ENCODE results near the gene MBP.

MBP gene

DNA sequence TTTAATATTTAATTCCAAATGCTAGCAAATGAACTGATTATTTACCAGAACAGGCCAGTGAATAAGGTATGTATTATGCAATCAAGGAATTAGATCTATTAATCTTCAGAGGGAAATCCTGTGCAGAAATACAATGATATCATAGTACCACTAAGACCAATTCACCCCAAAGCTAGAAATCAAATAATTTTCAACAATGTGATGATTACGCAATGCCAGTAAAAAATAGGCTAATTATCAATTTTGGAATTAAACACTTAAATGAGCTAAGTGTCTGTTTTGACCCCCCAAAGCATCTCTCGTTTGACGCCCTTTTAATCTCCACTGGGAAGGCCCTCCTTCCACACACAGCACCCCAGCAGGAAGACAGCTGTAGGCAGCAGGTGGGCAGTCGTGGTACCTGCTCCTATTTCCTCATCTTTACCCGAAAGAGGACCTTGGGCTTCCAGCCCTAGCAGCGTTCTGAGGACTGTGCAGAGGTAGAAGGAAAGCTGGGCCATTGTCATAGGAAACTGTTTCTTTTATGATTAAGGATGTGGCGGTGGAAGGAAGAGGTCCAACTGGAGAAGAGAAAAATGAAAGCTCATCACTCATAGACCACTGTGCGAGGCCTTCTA, 84.7 kb downstream of the MBP start:
- no peak for DNase-seq (ENCODE audit: low spot score)

DNA sequence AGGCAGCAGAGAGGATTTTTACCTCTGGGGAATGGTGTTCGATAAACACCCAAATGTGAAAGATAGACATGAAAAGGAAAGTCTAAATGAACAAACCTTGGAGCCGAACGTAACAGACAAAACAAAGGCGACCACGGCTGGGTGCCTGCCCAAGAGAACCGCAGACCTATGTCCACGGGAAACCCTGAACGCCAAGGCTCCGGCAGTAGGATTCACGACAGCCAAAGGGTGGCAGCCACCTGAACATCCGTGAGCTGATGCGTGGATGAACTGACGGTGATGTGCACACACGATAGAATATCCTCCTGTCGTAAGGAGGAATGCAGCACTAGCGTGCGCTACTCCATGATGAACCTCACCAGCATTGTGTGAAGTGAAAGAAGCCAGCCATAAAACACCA, 85.6 kb downstream of the MBP start:
- DNase-seq (ENCODE audit: low spot score) = no peak

DNA sequence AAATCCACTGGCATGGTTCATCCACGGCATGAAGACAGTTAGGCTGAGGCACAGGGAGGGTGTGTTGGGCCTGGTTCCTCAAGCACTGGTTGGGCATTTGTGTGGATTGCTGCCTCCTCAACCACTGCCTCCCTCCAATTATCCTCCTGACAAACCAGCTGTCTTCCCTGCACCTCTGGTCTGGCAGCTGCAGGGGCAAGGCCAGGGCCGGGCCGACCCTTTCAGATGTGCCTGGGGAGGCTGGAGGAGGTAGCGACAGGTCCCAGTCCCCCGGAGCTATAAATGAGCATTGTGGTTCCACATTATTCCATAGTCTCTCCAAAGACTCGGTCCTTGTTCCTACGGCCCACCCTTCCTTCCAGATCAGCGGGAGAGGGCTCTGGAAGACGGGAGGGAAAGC, 86.2 kb downstream of the MBP start:
- no peak for DNase-seq (ENCODE audit: low spot score)

DNA sequence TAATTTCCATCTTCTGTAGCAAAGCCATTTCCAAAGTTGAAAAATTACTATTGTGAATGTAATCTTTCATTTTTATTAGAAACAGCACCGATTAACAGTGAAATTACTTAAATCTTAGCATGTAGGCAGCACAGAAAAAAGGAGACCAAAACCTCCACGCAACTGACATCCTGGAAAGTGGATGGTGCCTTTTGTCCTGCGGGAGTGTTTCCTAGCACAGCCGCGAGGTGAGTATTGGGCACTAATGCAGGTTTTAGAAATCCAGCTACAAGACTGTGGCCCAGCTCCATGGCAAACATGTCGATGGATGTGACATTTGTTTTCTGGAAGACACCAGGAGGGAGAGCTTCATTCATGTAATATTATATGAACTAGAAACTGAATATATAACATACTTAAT, 86.9 kb downstream of the MBP start:
- no peak for DNase-seq (ENCODE audit: low spot score)

DNA sequence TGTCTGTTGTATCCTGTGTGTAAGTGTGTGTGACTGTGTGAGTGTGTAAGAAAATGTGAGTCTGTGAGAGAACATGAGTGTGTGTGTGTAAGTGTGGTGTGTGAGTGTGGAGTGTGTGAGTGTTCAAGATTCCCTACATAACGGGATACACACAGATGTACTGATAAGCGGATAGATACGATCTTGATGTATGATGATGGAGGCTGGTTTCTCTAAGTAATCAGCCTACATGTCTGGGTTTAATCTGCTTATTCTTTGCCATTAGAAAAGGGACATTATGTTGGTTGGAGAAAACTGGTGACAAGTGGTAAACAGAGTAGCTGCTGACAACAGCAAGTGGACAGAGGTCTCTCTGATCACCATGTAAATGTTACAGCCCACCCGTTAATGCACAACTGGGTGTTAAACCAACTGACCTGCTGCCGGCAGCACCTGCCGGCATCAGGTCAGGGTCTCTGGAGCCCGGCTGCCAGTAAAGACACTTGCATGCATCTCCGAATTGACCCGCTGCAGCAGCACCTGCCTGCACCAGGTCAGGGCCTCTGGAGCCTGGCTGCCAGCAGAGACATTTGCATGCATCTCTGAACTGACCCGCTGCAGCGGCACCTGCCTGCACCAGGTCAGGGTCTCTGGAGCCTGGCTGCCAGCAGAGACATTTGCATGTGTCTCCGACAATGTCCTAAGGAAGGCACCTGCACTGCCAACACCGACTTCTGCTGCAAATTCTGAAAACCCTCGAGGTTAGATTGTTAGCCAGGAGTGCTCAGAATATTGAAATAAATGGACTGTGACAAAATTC, 87.5 kb downstream of the MBP start:
- no peak for DNase-seq (ENCODE audit: low spot score)

DNA sequence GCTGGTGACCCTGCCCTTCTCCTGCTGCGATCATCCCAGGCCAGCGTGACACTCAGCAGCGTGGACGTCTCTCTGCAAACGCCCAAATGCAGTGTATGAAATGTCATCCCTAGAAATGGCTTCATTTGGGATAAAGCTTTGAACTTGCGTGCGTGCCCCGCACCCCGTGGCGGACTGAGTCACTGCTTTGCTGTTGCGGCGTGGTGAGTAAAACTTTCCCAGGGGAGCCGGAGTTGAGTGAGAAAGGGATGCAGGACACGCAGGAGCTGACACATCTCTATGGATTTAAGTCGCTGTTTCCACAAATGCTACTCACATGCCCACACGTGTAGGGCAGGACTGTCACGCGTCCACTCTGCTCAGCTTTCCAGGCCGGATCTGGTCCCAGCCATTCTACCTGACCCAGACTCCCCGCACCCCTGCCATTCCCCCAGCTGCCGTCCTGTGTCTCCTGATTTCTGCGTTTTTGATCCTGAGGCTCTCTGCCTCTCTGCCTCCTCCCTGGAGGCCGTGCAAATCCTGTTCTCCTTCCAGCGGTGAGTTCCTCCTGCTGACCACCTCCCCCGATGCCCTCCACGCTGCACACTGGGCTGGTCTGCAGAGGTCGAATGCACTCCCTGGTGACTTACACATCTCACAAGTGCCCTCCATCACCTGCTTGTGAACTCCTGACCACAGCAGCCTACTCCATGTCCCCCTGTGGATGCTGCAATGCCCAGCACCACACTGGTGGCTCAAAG, 88.9 kb downstream of the MBP start:
- DNase-seq (ENCODE audit: low spot score) = no peak

DNA sequence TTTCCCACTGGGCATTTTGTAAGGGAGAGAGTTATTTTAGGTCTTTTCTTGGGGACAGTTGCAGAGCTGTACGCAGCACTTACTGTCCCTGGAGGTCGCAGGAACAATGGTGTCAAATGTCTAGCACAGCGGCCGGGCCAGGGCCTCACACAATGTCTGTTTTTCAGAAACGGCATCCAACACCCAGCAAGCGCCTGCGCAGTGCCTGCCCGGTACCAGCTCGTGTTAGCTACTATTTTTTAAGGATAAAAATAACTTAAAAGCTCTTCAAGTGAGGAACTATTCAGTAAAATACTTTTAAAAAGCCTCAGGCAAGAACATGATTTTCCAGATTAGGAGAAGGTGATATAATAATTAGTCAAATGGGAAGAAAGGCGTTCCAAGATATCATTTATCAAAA, 90.0 kb downstream of the MBP start:
- DNase-seq (ENCODE audit: low spot score) = no peak

DNA sequence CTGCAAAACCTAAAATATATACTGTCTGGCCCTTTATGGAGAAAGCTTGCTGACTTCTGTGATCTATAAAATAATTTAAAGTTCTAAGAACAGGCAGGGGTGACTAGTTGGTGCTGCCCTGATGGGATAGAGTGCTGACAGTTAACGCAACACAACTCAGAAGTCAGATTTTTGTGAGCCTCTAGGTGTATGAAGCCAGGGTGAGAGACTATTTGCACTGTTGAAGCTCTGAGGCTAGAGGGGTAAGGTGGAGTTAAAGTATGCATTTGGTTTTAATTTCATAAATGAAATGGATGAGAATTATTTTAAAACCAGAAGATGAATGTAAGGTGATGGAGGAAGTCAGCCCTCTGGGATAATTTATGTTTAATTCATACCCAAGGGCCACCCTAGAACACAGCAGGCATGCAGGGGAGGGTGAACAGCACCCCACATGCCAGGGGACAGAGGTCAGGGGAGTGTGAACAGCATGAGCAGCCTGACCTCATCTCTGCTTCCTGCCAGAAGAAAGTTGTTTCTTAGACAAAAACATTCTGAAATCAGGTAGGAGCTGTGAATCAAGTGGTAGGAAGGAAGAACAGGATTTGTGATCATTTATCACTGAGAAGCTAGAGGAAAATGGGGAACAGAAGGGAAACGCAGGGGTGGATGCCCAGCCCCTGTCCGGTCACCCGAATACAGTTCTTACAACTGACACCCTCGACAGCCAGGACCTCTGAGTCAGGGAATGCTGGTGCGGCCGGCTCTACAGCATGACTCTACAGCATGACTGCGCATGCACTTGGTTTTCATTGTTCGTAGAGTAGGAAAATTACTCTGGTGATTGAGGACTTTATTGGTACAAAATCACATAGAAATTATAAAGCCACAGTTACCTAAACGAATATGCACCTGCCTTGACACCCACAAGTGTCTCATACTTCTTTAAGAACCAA, 93.1 kb downstream of the MBP start:
- DNase-seq (ENCODE audit: low spot score) = no peak

DNA sequence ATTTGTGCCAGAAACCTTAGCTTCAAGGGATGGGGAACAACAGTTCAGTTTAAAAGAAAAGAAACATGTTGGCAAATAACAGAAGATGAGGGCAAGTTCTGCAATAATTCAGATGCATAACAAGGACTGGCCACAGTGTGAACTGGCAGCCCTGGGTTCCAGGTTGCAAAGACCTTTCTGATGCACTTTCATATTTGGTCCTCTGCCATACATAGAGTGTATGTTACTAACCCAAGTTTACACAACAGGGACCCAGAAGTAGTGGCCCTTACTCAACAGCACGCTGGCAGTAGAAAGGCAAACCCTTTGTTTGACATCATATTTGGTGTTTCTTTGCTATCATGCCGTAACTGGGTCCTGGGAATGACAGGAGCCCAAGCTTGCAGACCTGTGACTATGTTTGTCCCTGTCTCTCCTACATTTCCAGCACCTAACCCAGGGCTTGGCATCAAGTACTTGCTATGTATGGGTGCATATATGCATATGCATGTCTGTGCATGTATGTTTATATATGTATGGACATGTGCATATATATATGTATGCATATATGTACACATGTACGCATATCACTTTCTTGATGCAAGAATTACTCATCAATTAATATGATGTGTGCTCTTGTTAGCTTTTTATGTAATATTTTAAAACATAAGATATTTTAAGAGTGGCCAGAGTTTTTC, 94.3 kb downstream of the MBP start:
- no peak for DNase-seq (ENCODE audit: low spot score)

DNA sequence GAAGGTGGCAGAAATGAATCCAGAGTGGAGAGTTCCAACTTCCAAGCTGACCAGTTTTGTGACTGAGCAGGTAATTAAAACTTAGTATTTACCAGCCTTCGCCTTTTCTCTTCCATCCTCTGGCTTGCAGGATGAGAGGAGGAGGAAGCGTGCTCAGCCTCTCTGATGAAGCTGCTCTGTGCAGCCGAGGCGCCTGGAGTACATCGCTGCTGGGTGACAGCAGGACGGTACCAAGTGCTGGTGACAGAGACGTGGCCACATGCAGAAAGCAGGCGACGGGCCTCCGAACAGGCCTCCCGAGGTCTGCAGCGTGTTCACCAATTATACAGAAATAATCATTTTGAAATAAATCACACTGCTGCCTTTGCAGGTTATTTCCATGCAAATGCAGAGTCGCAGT, 95.0 kb downstream of the MBP start:
- no peak for DNase-seq (ENCODE audit: low spot score)

DNA sequence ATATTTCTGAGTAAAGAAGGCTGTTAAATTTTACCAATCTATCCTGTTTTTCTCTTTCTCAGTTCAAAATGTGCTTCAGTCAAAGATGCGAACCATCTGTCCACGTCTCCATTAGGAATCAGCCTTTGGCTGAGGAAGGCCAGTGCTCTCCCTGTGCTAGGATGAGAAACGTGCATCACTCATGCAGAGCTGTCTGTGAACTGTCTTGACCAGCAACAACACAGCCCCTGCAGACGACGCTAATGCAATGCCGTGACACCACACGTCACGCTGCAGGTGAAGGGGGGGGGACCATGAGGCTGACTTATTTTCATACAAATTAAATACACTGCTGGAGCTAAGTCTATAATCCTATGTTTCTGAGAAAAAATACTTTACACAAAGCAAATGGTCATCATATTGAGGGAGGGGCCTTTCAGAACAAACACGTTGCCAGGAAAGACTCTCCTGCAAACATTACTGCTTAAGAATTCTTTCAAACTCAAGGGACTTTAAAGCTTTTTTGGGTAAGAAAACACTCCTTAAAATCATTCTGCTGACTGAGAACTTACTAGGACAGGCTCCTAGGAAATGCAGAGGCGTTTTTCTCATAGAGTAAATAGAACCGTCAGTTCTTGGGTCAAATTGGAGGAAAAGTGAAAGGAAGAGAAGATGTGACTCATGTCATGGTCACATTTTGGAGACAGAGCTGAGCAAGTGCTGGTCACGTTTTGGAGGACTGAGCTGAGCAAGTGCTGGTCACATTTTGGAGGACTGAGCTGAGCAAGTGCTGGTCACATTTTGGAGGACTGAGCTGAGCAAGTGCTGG, 97.0 kb downstream of the MBP start:
- no peak for DNase-seq (ENCODE audit: low spot score)

DNA sequence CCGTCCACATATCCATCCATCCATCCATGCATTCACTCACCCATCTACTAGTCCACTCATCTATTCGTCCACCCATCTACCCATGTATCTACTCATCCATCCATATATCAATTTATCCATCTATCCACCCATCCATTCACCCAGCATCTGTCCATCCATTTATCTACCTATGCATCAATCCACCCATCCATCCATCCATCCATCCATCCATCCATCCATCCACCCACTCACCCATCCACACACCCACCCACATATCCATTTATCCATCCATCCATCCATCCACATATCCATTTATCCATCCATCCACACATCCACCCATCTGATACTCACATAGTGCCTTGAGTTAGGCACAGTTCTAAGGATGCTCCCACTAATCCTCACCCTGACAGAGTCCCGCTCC, 99.0 kb downstream of the MBP start:
- DNase-seq (ENCODE audit: low spot score) = no peak

DNA sequence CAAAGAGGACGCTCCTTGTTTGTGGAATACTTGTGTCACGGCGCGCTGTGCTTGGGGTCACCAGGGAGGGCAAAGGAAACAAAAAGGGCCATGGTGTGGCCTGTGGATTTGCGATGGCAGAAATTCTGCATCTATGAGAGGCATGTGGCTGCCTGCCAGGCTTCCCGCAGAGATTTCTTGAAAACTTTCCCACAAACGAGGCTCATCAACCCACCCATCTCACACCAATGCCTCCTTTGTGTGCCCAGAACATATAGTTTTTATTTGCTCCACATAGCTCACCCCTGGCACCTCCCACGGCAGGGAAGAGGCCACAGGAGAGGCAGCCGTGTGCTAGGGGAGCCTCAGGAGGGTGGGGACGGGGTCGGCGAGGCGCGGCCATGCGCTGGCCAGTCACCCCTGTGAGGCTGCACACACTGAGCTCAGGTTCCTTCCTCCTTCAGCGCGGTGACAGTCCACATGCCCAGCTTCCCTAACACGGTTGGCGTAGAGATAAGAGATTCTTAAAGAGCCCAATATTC, 100.3 kb downstream of the MBP start:
- DNase-seq (ENCODE audit: low spot score) = no peak

DNA sequence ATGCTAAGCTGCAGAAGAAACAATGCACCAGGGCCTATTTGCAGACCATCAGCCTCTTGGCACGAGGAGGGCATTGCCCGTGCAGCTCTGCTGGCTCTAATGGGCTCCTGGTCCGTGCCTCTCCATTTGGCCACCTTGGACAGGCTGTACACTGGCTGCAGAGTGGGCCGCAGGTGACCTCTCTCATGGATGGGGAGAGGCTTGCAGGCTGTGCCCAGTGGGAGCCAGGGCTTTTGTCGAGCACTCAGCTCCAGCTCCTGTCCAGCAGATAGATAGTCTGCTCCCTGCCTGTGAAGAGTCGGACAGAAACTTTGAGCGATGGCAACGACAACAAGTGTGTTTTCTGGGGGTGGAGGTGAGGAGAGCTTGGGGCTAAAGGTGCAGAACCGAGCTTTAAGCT, 100.9 kb downstream of the MBP start:
- DNase-seq (ENCODE audit: low spot score) = no peak

DNA sequence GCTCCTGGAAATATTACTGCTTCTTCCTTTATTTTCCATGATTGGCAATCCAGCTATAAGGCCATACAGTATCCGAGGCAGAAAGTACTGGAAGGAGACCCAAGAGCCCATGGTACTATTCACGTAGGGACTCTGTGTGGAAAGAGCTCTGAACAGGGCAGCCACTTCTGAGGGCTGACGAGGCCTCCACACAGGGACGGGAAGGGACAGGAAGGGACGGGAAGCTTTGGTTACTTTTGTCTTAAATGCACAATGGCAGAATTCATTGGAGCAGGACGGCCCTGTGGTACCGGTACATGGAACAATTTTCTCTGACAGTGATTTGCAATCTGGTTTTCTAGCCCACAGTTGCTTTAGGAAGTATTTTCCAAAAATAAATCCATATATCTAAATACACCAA, 102.4 kb downstream of the MBP start:
- DNase-seq (ENCODE audit: low spot score) = no peak

DNA sequence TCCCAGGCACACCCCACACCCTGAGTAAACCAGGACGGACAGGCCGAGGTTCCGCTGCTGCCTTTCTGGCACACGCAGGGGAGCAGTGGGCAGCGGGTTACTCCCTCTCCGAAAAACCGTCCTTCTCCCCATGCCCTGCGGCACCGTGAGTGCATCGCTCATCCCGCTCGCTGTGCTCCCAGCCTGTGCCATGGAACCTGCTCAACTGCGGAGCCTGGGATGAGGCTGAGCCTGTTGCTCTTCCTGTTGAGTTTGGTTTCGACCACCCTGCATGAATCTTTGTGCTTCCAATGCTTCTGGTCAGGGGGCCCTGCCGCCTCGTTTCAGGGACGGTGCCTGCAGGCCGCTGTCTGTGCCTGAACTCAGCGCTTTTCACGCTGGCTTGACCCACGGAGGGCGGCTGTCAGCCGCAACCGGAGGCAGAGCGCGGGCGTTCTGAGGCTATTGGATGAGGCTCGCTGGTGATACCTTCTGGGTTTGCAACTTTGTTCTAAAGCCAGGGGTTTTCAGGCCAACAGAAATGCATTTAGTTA, 106.7 kb downstream of the MBP start:
- no peak for DNase-seq (ENCODE audit: low spot score)

DNA sequence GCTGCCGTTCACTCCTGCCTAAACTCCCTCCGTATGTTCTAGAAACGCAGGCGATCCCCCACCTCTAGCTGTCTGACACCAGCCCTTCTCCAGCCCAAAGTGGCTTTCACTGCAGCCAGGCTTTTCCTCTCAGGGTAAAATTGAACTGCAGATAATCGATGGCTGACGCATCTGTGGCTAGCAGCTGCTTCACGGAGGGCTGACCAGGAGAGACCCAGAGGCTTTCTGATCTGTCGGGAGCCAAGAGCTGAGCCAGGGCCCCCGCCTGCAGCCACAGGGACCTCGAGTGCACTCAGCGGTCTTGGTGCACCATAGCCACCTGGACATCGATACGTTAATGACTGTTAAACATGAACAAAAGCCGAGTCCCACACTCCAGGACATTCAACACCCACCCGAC, 107.5 kb downstream of the MBP start:
- DNase-seq (ENCODE audit: low spot score) = no peak

DNA sequence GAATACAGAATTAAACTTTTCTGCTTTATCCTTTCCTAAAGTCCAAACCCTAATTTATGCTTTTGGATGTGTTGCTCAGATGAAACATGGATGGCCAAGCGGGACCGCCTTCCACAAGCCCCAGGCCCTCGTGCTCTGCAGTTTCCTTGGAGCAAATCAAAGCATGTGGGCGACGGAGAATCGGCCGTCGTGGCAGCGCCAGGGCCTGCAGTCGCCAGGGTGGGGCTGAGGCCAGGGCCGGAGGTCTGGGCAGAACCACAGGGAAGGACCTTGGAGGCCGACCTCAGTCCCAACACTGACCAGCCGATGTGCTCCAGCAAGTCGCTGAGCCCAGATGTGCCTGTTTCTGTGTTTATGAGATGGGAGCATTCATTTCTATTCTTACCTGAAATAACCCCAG, 108.1 kb downstream of the MBP start:
- no peak for DNase-seq (ENCODE audit: low spot score)

DNA sequence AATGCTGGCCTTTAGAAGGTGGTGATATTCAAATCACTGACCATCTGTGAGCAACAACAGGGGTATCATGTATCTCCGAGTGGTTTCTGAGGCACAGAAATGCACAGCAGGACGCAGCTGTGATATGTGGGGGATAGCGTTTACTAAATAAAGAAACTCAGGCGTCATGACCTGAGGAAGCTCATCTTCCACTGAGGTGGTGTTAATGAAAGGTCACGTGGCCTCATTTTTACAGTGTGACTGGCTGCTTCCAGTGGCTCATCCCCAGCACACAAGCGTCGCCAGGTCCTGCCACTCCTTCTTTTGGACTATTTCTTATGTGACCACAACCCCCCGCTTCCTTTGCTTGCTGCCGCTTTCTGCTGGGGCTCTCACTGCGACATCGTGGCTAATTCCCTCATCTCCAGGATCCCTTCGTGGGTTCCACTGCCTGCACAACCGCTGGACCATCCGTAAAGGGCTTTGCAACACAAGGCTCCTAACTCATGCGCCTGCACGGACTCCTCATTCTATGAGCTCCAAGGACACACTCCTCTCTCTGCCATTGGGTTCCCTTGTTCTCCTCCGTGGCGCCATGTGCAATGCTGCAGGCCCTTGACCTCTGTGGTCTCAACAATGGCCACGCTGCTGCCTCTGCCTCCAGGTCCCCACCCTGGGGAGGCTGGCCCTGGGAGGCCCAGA, 109.3 kb downstream of the MBP start:
- no peak for DNase-seq (ENCODE audit: low spot score)

DNA sequence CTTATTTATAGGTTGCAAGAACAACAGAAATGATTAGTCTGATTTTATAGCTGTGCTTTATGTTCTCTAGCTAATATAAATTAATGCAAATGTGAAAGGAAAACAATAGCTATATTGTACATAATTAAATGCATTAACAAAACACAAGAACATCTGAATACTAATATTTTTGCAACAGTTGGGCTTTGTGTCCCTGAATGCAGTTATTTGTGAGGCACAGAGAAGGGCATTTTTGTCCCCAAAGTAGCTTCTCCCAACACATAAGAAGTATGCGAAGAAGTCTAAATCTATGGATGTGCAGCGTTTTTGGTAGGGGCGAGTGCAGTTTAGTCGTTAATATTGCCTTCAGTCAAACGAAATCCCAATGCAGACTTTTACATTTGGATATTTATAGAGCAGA, 110.0 kb downstream of the MBP start:
- no peak for DNase-seq (ENCODE audit: low spot score)
